AG09309 (cell line): ENCODE data around the gene CIITA.

Experiments used
- DNase-seq: peaks from one replicate; pipeline ENCODE4 v3.0.0-alpha.2; 2010; ENCODE audit warnings: low read depth
- H3K4me3 ChIP-seq: 2 replicates; pipeline ENCODE4 v1.5.1; 2011; ENCODE audit warnings: mild to moderate bottlenecking, low read depth, low read length, moderate library complexity; ENCODE audit not compliant: control insufficient read depth
- CTCF ChIP-seq: IDR thresholded peaks from 2 replicates; pipeline ENCODE4 v1.5.1; 2011; ENCODE audit warnings: mild to moderate bottlenecking, low read depth, low read length, inconsistent platforms; ENCODE audit not compliant: insufficient read depth, control insufficient read depth; ENCODE audit errors: missing control alignments

CIITA gene

GRCh38 chr16:10892782-10893318 lies 15.8 kb downstream of the CIITA start:
- TF ChIP-seq CTCF, result no peak

GRCh38 chr16:10895053-10895946 lies 18.3 kb downstream of the CIITA start:
- no peak for DNase-seq
- no peak for TF ChIP-seq CTCF
- H3K4me3 ChIP-seq, result no peak overlapping the region

More at GRCh38 chr16:10892782-10893318, 15.8 kb downstream of the CIITA start:
- H3K4me3 ChIP-seq, result no peak overlapping the region
- no peak for DNase-seq

GRCh38 chr16:10896165-10896564 lies 19.2 kb downstream of the CIITA start:
- TF ChIP-seq CTCF, result no peak
- H3K4me3 ChIP-seq, result no peak overlapping the region
- DNase-seq, result no peak

- TF ChIP-seq CTCF, result no peak
- no peak for DNase-seq
- no peak overlapping the region for H3K4me3 ChIP-seq
Measured at GRCh38 chr16:10896723-10897122, 19.7 kb downstream of the CIITA start.

- no peak for TF ChIP-seq CTCF
- no peak overlapping the region for H3K4me3 ChIP-seq
- no peak for DNase-seq
Measured at GRCh38 chr16:10897134-10897533, 20.1 kb downstream of the CIITA start.

GRCh38 chr16:10902999-10903398 lies 26.0 kb downstream of the CIITA start:
- H3K4me3 ChIP-seq, result no peak overlapping the region
- no peak for TF ChIP-seq CTCF
- DNase-seq, result no peak

- no peak for DNase-seq
- no peak overlapping the region for H3K4me3 ChIP-seq
- no peak for TF ChIP-seq CTCF
Measured at GRCh38 chr16:10906482-10906881, 29.5 kb downstream of the CIITA start.
